ENCODE data around the gene HILPDA. TPM values are rescaled to one million over a fixed set of nuclear protein-coding genes. Genes with fewer than 3 reads are reported as not detected.

The HILPDA gene
- total and polyA plus RNA-seq, 12 donors = 4.5 to 65.0 (median 6.7) TPM

DNA sequence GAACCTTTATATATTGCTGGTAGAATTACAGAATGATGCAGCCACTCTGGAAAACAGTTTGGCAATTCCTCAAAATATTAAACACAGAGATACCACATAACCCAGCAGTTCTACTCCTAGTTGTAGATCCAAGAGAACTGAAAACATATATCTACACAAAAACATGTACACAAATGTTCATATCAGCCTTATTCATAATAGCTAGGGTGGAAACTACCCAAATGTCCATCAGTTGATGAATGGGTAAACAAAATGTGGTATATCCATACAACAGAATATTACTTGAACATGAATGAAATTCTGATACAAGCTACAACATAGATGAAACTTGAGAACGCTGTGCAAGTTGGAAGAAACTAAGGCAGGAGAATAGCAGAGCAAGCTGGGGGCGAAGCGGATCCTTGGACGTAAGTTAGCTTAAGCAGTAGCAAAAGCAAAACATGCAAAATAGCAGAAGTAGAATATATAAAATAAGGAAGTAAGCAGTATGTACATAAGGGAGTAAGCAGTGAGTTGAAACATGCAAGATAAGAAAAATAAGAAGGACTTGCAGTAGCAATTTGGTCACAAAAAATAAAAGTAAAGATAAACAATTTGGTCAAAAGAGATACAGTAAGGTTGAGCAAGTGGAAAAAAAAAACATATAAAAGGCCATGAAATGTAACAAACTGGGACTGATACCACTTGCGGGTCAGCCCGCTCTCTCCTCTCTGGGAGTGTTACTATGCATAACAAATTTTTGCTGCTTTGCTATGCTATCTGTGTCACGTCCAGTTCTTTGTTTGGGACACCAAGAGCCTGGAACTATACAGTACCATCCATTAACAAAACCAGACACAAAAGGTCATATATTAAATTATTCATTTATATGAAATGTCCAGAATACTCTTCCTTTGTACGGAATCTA is 18.0 kb upstream of the HILPDA start:
- H3K36me3 ChIP-seq = no peaks in the 10 kb centered on the region

GRCh38 chr7:128442356-128442755 is 13.3 kb upstream of the HILPDA start:
- DNase-seq (no peak), ATAC-seq (no peak)
- Histone ChIP-seq H3K4me1 (peaks cover 0 to 17% (median 0%) of the 10 kb centered on the region in 9 donors), H3K27ac (no peak overlapping the region), H3K9me3 (no peaks in the 10 kb centered on the region), H3K36me3 (no peaks in the 10 kb centered on the region), H3K4me3 (no peak overlapping the region), H3K27me3 (no peaks in the 10 kb centered on the region)
- intact Hi-C loops (cut with DNase I) = no loop called here
- no peak for TF ChIP-seq CTCF (IDR thresholded peaks at IDR 0.05)
- WGBS, 2 donors = 92 to 94% methylated on average over 3 of the region's 3 CpGs

More for the DNA sequence above, 18.0 kb upstream of the HILPDA start:
- H3K9me3 ChIP-seq = no peaks in the 10 kb centered on the region
- no peak overlapping the region for H3K4me3 ChIP-seq
- peaks cover 0 to 16% (median 0%) of the 10 kb centered on the region in 9 donors for H3K4me1 ChIP-seq
- intact Hi-C loops (cut with DNase I) = no loop called here
- WGBS, 2 donors = 86 to 90% methylated on average over 8 of the region's 8 CpGs
- no peaks in the 10 kb centered on the region for H3K27me3 ChIP-seq
- peak overlapping the region in 1 of 10 donors; percentile 85 for H3K27ac ChIP-seq
- no peak for ATAC-seq
- no peak for TF ChIP-seq CTCF (IDR thresholded peaks at IDR 0.05)
- no peak for DNase-seq

- TF ChIP-seq CTCF (IDR thresholded peaks at IDR 0.05) = no peak
- Histone ChIP-seq H3K27me3 (no peaks in the 10 kb centered on the region), H3K4me1 (peaks cover 0 to 12% (median 0%) of the 10 kb centered on the region in 9 donors), H3K4me3 (no peak overlapping the region), H3K36me3 (no peaks in the 10 kb centered on the region), H3K9me3 (no peaks in the 10 kb centered on the region), H3K27ac (no peak overlapping the region)
- 67 to 76% methylated on average over 7 of the region's 7 CpGs for WGBS, 2 donors
- intact Hi-C loops (cut with DNase I) = no loop called here
- DNase-seq (no peak), ATAC-seq (peak in 2 of 8 donors; percentile 48 to 62)
Observed at GRCh38 chr7:128443831-128444600, 11.7 kb upstream of the HILPDA start.

GRCh38 chr7:128446306-128446705 is 9.4 kb upstream of the HILPDA start:
- H3K36me3 ChIP-seq = no peaks in the 10 kb centered on the region
- peaks cover 0 to 16% (median 0%) of the 10 kb centered on the region in 9 donors for H3K4me1 ChIP-seq
- 29 to 40% methylated on average over 5 of the region's 5 CpGs for WGBS, 2 donors
- peak in 7 of 8 donors; percentile 21 to 78 (median 56) for ATAC-seq
- peak overlapping the region in 3 of 10 donors; percentile 8 to 51 (median 46) for H3K27ac ChIP-seq
- TF ChIP-seq CTCF (IDR thresholded peaks at IDR 0.05) = no peak
- H3K27me3 ChIP-seq = no peaks in the 10 kb centered on the region
- H3K9me3 ChIP-seq = no peaks in the 10 kb centered on the region
- intact Hi-C loops (cut with DNase I) = no loop called here
- H3K4me3 ChIP-seq = no peak overlapping the region
- DNase-seq = peak in 1 of 2 donors; percentile 20

All from heart right ventricle (tissue), 16 donors.